GM12878 (cell line): ENCODE results near the gene RASAL2. TPM values are rescaled to one million over a fixed set of nuclear protein-coding genes. Genes with fewer than 3 reads are reported as not detected.

Experiments
- ATAC-seq: fragments of 200-7000 bp; cut with Tn5 transposase; 3 replicates; pipeline ENCODE4 v1.9.1; 2020; ENCODE audit warnings: mild to moderate bottlenecking, moderate library complexity
- BruUV-seq: library from RNA; stranded (reverse); fragments of 400-500 nt; replicated peaks from 2 replicates; lab custom pipeline; 2021; lab: Mats Ljungman, UMichigan
- CTCF ChIA-PET: fragments of 300-600 bp; sonication (Branson Sonifier 250); formaldehyde crosslinking; extraction: SDS; loops from one replicate; lab custom pipeline; 2021; ENCODE audit warnings: inconsistent platforms; lab: Yijun Ruan, JAX
- POLR2A ChIA-PET: fragments of 350-600 bp; formaldehyde crosslinking; extraction: SDS; loops from one replicate; lab custom pipeline; 2021; ENCODE audit warnings: inconsistent platforms; lab: Charles Lee
- RAD21 ChIA-PET: fragments of 300-600 bp; sonication (Branson Sonifier 250); formaldehyde crosslinking; loops from one replicate; lab custom pipeline; 2023; ENCODE audit warnings: antibody characterized with exemption; ENCODE audit not compliant: unreplicated experiment; lab: Charles Lee
- SMC1A ChIA-PET: fragments of 300-600 bp; sonication (Branson Sonifier 250); formaldehyde crosslinking; loops from one replicate; lab custom pipeline; 2023; ENCODE audit not compliant: unreplicated experiment, uncharacterized antibody; lab: Charles Lee
- DNase-seq: peaks from one replicate; pipeline ENCODE4 v3.0.0-alpha.2; 2011; ENCODE audit warnings: low read depth, low spot score
- FAIRE-seq: peaks from 3 replicates; lab custom pipeline; 2011; peaks lifted over from hg19 to GRCh38; lab: Jason Lieb, UNC
- H2AFZ ChIP-seq: 2 replicates; pipeline ENCODE4 v1.6.0; 2011; ENCODE audit warnings: low read depth, low read length, control low read depth; ENCODE audit not compliant: control insufficient read depth
- H3K27ac ChIP-seq: 2 replicates; pipeline ENCODE4 v1.5.1; 2011; ENCODE audit warnings: control low read depth; ENCODE audit not compliant: control insufficient read depth, insufficient read depth
- H3K27me3 ChIP-seq, 2 experiments: replicated peaks in 1 of 2; 2 replicates each; pipeline versions ENCODE4 v1.6.0 to v1.6.1; 2011; ENCODE audit warnings: low read length in 1 of 2; ENCODE audit not compliant: control insufficient read depth in 2 of 2, insufficient read depth in 2 of 2
- H3K36me3 ChIP-seq, 2 experiments: 2 replicates each; pipeline ENCODE4 v1.5.1; 2011; ENCODE audit warnings: low read length in 1 of 2; ENCODE audit not compliant: control insufficient read depth in 2 of 2, insufficient read depth in 2 of 2
- H3K4me1 ChIP-seq: 2 replicates; pipeline ENCODE4 v1.6.1; 2011; ENCODE audit warnings: mild to moderate bottlenecking, low read length, moderate library complexity, mixed read lengths; ENCODE audit not compliant: control insufficient read depth, insufficient read depth
- H3K4me2 ChIP-seq: 2 replicates; pipeline ENCODE4 v1.6.0; 2011; ENCODE audit warnings: control low read depth; ENCODE audit not compliant: control insufficient read depth, insufficient read depth
- H3K4me3 ChIP-seq: fragments of 200-600 bp; sonication (generic); 2 replicates; pipeline ENCODE4 v1.5.1; 2016
- H3K79me2 ChIP-seq: 2 replicates; pipeline ENCODE4 v1.6.0; 2011; ENCODE audit warnings: low read length; ENCODE audit not compliant: control insufficient read depth, insufficient read depth
- H3K9ac ChIP-seq: 2 replicates; pipeline ENCODE4 v1.8.0; 2011; ENCODE audit warnings: low read length, control low read depth, mixed read lengths; ENCODE audit not compliant: control insufficient read depth, insufficient read depth
- H3K9me3 ChIP-seq: replicated peaks from 3 replicates; pipeline ENCODE4 v1.5.1; 2011; ENCODE audit warnings: mild to moderate bottlenecking, low read length; ENCODE audit not compliant: control insufficient read depth, insufficient read depth
- H4K20me1 ChIP-seq: 2 replicates; pipeline ENCODE4 v1.6.0; 2011; ENCODE audit not compliant: control insufficient read depth, insufficient read depth
- BACH1 ChIP-seq: fragments of 450-650 bp; IDR thresholded peaks from 2 replicates; pipeline ENCODE4 v1.6.1; 2017; ENCODE audit warnings: mild to moderate bottlenecking, borderline replicate concordance
- DPF2 ChIP-seq: fragments of 450-650 bp; IDR thresholded peaks from 2 replicates; pipeline ENCODE4 v1.6.1; 2017; ENCODE audit warnings: mild to moderate bottlenecking
- EZH2 ChIP-seq: IDR thresholded peaks from 2 replicates; pipeline ENCODE4 v1.6.1; 2012; ENCODE audit warnings: low read depth, mild to moderate bottlenecking, control low read depth, inconsistent platforms, low read length, borderline replicate concordance; ENCODE audit not compliant: control insufficient read depth
- HDAC6 ChIP-seq: fragments of 200-600 bp; sonication (generic); IDR thresholded peaks from one replicate; pipeline ENCODE4 v1.8.0; 2017; ENCODE audit warnings: antibody characterized with exemption; ENCODE audit not compliant: unreplicated experiment
- JUNB ChIP-seq: IDR thresholded peaks from 2 replicates; pipeline ENCODE4 v1.6.1; 2016; ENCODE audit warnings: antibody characterized with exemption, mild to moderate bottlenecking
- MEF2A ChIP-seq: IDR thresholded peaks from 2 replicates; pipeline ENCODE4 v1.6.1; 2011; ENCODE audit warnings: low read depth, mild to moderate bottlenecking, low read length, moderate library complexity; ENCODE audit not compliant: insufficient read depth
- MLLT1 ChIP-seq: fragments of 450-650 bp; IDR thresholded peaks from 2 replicates; pipeline ENCODE4 v1.6.1; 2016; ENCODE audit warnings: mild to moderate bottlenecking
- MYB ChIP-seq: fragments of 150-350 bp; IDR thresholded peaks from 2 replicates; pipeline ENCODE4 v1.6.1; 2014; ENCODE audit warnings: mild to moderate bottlenecking, low read depth, low read length, borderline replicate concordance
- NR2C1 ChIP-seq: fragments of 450-650 bp; IDR thresholded peaks from 2 replicates; pipeline ENCODE4 v1.6.1; 2017; ENCODE audit warnings: antibody characterized with exemption, mild to moderate bottlenecking, moderate library complexity
- PML ChIP-seq: IDR thresholded peaks from 2 replicates; pipeline ENCODE4 v1.6.1; 2012; ENCODE audit warnings: low read length, inconsistent platforms
- RAD21 ChIP-seq: IDR thresholded peaks from 2 replicates; pipeline ENCODE4 v1.6.1; 2011; ENCODE audit warnings: mild to moderate bottlenecking, low read depth, low read length, moderate library complexity; ENCODE audit not compliant: insufficient read depth
- RB1 ChIP-seq: fragments of 450-650 bp; formaldehyde crosslinking; IDR thresholded peaks from 2 replicates; pipeline ENCODE4 v1.6.1; 2017; ENCODE audit warnings: mild to moderate bottlenecking, borderline replicate concordance
- RELB ChIP-seq: fragments of 450-650 bp; IDR thresholded peaks from 2 replicates; pipeline ENCODE4 v1.6.1; 2017; ENCODE audit warnings: low read depth, mild to moderate bottlenecking, moderate library complexity
- SKIL ChIP-seq: fragments of 450-650 bp; IDR thresholded peaks from 2 replicates; pipeline ENCODE4 v1.6.1; 2017; ENCODE audit warnings: mild to moderate bottlenecking, low read depth, inconsistent platforms; ENCODE audit not compliant: poor library complexity, severe bottlenecking
- SMARCA5 ChIP-seq: fragments of 450-650 bp; IDR thresholded peaks from 2 replicates; pipeline ENCODE4 v1.6.1; 2017; ENCODE audit warnings: mild to moderate bottlenecking
- SREBF1 ChIP-seq: IDR thresholded peaks from 2 replicates; pipeline ENCODE4 v1.6.1; 2012; ENCODE audit warnings: mild to moderate bottlenecking, low read length
- WRNIP1 ChIP-seq: IDR thresholded peaks from 2 replicates; pipeline ENCODE4 v1.6.1; 2011; ENCODE audit warnings: low read depth, low read length, improper control_type of control experiment, borderline replicate concordance
- ZNF207 ChIP-seq: fragments of 450-650 bp; IDR thresholded peaks from 2 replicates; pipeline ENCODE4 v1.6.1; 2014; ENCODE audit warnings: antibody characterized with exemption, mild to moderate bottlenecking, borderline replicate concordance
- ZSCAN29 ChIP-seq: fragments of 450-650 bp; IDR thresholded peaks from 2 replicates; pipeline ENCODE4 v1.6.1; 2017; ENCODE audit warnings: mild to moderate bottlenecking, moderate library complexity
- ZZZ3 ChIP-seq: IDR thresholded peaks from 2 replicates; pipeline ENCODE4 v1.6.1; 2011; ENCODE audit warnings: low read depth; ENCODE audit not compliant: control insufficient read depth, insufficient read length
- WGBS: methylation state at CpG from one replicate; pipeline ENCODE4 v1.1.6; 2016; ENCODE audit warnings: low lambda C conversion rate; ENCODE audit not compliant: insufficient replicate concordance, insufficient coverage; ENCODE audit errors: missing lambda C conversion rate; 5-methylcytosine and 5-hydroxymethylcytosine counted together
- in situ Hi-C: fragments of 300-500 bp; cut with MboI; formaldehyde crosslinking; loops from 9 replicates; pipeline ENCODE4 v1.14.3; 2018; ENCODE audit warnings: mixed read lengths
- intact Hi-C: fragments of 100-400 bp; cut with micrococcal nuclease; formaldehyde crosslinking; loops from one replicate; pipeline ENCODE4 v1.14.2; 2022; ENCODE audit not compliant: unreplicated experiment
- polyA plus RNA-seq, 11 experiments: library from polyadenylated mRNA; depleted of rRNA in 4 of 11; unstranded in 6 of 11; stranded (reverse) in 5 of 11; fragments of >200 nt; fragmentation: Nextera tagmentation in 4 of 11; fragmentation: Illumina TruSeq in 1 of 11; extraction: Ambion mirVana in 4 of 11; extraction: Trizol in 1 of 11; gene quantifications; 1 replicate in 1 of 11; 2 replicates in 10 of 11; pipeline versions ENCODE4 v1.2.1 to v1.2.3, GENCODE V29; 2011 to 2016; ENCODE audit warnings: inconsistent platforms in 2 of 11, missing spikeins in 2 of 11, low read depth in 1 of 11
- total RNA-seq, 4 experiments: library from RNA; depleted of rRNA in 3 of 4; stranded (reverse); fragments of >200 nt in 3 of 4; fragmentation: Illumina TruSeq in 1 of 4; extraction: Trizol in 1 of 4; gene quantifications; 2 replicates each; pipeline versions ENCODE4 v1.2.1 to v1.2.3, GENCODE V29; 2013 to 2021

RASAL2 gene
- total and polyA plus RNA-seq, 10 of the 15 experiments (the other 5 are each of a cell fraction or from before 2014, with no cell fraction given), result 0.02 to 6.9 (median 0.17) TPM; not detected in 1

GRCh38 chr1:178354816-178355215 lies 260.9 kb downstream of the RASAL2 start (continued):
- TF ChIP-seq RAD21, result no peak

- Histone ChIP-seq H3K36me3 (no peaks in the 10 kb centered on the region), H3K79me2 (no peaks in the 10 kb centered on the region), H3K4me3 (no peak overlapping the region), H4K20me1 (no peaks in the 10 kb centered on the region), H3K27me3 (no peaks in the 10 kb centered on the region), H2AFZ (no peak overlapping the region), H3K4me2 (no peak overlapping the region), H3K27ac (no peak overlapping the region), H3K4me1 (no peaks in the 10 kb centered on the region), H3K9me3 (no peaks in the 10 kb centered on the region), H3K9ac (no peak overlapping the region)
- WGBS, result 40% methylated on average over 1 of the region's 1 CpG
- intact Hi-C loops, result no loop called here
- DNase-seq, result no peak
- ATAC-seq, result no peak
- ChIA-PET SMC1A (no interaction called here), POLR2A (no interaction called here), CTCF (no interaction called here), RAD21 (no interaction called here)
- in situ Hi-C loops, result no loop called here
- no TSS peak for BruUV-seq
- no peak for FAIRE-seq
- TF ChIP-seq SKIL, result no peak
- TF ChIP-seq RELB, result no peak
- TF ChIP-seq MLLT1, result no peak
- TF ChIP-seq RB1, result no peak
- no peak for TF ChIP-seq DPF2
- TF ChIP-seq ZNF207, result no peak
- TF ChIP-seq WRNIP1, result no peak
- no peak for TF ChIP-seq NR2C1
- no peak for TF ChIP-seq EZH2
- TF ChIP-seq SMARCA5, result no peak
- TF ChIP-seq PML, result no peak
- no peak for TF ChIP-seq HDAC6
- TF ChIP-seq MYB, result no peak
- no peak for TF ChIP-seq ZSCAN29
- no peak for TF ChIP-seq MEF2A
- no peak for TF ChIP-seq BACH1
- no peak for TF ChIP-seq ZZZ3
- no peak for TF ChIP-seq JUNB
- no peak for TF ChIP-seq SREBF1
These were observed 262.4 kb downstream of the RASAL2 start for GRCh38 chr1:178356299-178356698.
